Measurements from ENCODE around the gene ARFGEF2.
"Not testable (repeated sequence)": the region's sequence is repeated elsewhere in the genome, so short reads cannot be mapped to it uniquely, and the experiment has no call there.

The ARFGEF2 gene

GRCh38 chr20:49074521-49074920 lies 153.0 kb downstream of the ARFGEF2 start:
- DNase-seq (ENCODE audit: low read depth) = no peak

GRCh38 chr20:49078310-49078709 lies 156.8 kb downstream of the ARFGEF2 start:
- DNase-seq (ENCODE audit: low read depth) = no peak

GRCh38 chr20:49082295-49082694 lies 160.8 kb downstream of the ARFGEF2 start:
- DNase-seq (ENCODE audit: low read depth) = not testable (repeated sequence)
